WI38 (cell line): Measurements from ENCODE around the gene RABGAP1.

Experiments used
- H3K4me3 ChIP-seq: 2 replicates; pipeline ENCODE4 v1.5.1; 2011; ENCODE audit warnings: low read depth, mild to moderate bottlenecking, control low read depth, low read length
- CTCF ChIP-seq: IDR thresholded peaks from 2 replicates; pipeline ENCODE4 v1.5.1; 2012; ENCODE audit warnings: low read depth, mild to moderate bottlenecking, control low read depth, low read length

RABGAP1 gene

GRCh38 chr9:123046406-123047195 lies 105.8 kb downstream of the RABGAP1 start:
- no peak overlapping the region for H3K4me3 ChIP-seq
- TF ChIP-seq CTCF = no peak

GRCh38 chr9:123048748-123049147 lies 107.9 kb downstream of the RABGAP1 start:
- no peak overlapping the region for H3K4me3 ChIP-seq
- no peak for TF ChIP-seq CTCF

- no peak overlapping the region for H3K4me3 ChIP-seq
- TF ChIP-seq CTCF = no peak
Measured at GRCh38 chr9:123049589-123050222, 108.9 kb downstream of the RABGAP1 start.

- H3K4me3 ChIP-seq = no peak overlapping the region
- no peak for TF ChIP-seq CTCF
Measured at GRCh38 chr9:123053046-123053445, 112.2 kb downstream of the RABGAP1 start.

- no peak for TF ChIP-seq CTCF
- H3K4me3 ChIP-seq = no peak overlapping the region
Measured at GRCh38 chr9:123053711-123054110, 112.9 kb downstream of the RABGAP1 start.

- TF ChIP-seq CTCF = no peak
- no peak overlapping the region for H3K4me3 ChIP-seq
Measured at GRCh38 chr9:123058834-123059233, 118.0 kb downstream of the RABGAP1 start.

GRCh38 chr9:123059472-123060220 lies 118.8 kb downstream of the RABGAP1 start:
- no peak for TF ChIP-seq CTCF
- no peak overlapping the region for H3K4me3 ChIP-seq
